Cardiac fibroblast (primary cell): ENCODE measurements around the gene STX18.

ENCODE experiments used
- DNase-seq, 2 donors: peaks; one replicate each; pipeline versions ENCODE4 v3.0.0 to v3.0.0-alpha.2; 2010; ENCODE audit warnings: low read depth in 2 of 2
- H3K4me3 ChIP-seq, 2 donors: replicated peaks in 1 of 2; 1 replicate in 1 of 2; 2 replicates in 1 of 2; pipeline ENCODE4 v1.5.1; 2011; ENCODE audit warnings: low read depth in 2 of 2, low read length in 2 of 2, mild to moderate bottlenecking in 2 of 2, moderate library complexity in 1 of 2
- CTCF ChIP-seq: IDR thresholded peaks from one replicate; pipeline ENCODE4 v1.5.1; 2011; ENCODE audit warnings: low read depth, mild to moderate bottlenecking, low read length, inconsistent platforms

Gene STX18

GRCh38 chr4:4455210-4455865, 86.5 kb downstream of the STX18 start:
- H3K4me3 ChIP-seq, result no peak overlapping the region
- DNase-seq, result no peak
- TF ChIP-seq CTCF, result no peak

GRCh38 chr4:4446434-4446833, 95.4 kb downstream of the STX18 start:
- peak in 1 of 2 donors; percentile 28 for DNase-seq
- TF ChIP-seq CTCF, result no peak
- H3K4me3 ChIP-seq, result no peak overlapping the region

DNA sequence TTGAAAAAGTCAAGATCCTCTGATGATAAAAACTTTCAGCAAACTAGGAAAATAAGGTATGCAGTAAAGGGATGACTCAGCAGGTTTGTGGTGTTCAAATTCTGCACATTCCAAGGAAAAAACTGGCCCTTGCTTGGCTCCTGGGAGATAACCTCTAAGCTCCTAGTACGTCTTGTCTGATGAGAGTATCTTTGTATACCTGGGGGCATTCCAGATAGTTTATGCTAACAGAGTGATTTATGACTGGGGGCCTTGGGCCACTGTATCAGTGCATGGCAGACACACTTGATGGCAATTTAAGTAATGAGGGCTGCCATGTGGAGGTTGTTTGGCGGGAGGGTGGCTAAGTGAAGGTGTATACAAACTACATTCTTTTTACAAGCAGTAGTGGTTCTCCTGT, 98.0 kb downstream of the STX18 start:
- peak; percentile 41 to 59 for DNase-seq
- H3K4me3 ChIP-seq, result no peak overlapping the region
- no peak for TF ChIP-seq CTCF

DNA sequence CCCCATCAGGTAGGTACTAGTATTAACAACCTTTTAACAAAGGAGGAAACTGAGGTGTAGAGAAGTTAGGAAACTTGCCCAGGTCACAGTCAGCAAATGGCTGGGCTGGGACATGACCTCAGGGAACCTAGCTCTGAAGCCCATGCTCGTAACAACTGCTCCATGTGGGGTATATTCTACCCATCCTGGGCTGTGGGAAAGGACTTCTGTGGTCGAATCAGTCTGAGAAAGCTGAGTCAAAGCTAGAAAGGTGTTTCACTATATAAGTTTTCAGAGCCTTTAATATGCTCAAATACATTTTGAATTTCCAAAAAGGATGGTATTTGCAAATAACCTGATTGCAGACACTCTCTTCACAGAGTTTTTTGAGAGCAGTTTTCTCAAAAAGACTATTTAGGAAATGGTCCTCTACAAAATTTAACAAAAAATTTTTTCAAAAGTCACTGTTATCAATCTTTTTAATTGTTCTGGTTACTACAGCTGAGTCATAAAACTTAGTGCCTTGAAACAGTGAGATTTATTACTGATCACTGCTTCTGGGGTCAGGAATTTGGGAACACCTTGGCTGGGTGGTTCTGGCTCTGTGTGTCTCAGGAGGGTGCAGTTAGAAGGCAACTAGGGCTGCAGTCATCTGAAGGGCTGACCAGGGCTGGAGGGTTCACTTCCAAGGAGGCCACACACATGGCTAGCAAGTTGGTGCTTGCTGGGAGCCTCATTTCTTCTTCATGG, 101.4 kb downstream of the STX18 start:
- no peak for DNase-seq
- H3K4me3 ChIP-seq, result no peak overlapping the region
- TF ChIP-seq CTCF, result no peak

DNA sequence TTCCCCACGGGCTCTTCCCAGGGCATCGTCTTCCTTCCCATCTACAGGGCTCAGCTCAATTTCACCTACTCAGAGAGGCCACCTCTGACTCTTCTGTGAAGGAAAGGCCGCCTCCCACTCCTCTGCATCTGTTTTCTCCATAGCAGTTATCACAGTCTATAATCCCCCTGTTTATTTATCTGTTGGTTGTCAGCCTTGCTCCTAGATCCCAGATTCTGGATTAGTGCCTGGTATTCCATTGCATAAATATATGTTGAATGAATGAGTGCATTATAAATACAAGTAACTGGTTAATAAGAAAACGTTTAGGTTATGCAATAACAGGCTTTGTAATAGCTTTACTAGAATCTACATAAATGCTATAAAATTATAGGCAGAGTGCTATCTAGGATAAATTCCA, 102.1 kb downstream of the STX18 start:
- DNase-seq, result no peak
- no peak for TF ChIP-seq CTCF
- H3K4me3 ChIP-seq, result no peak overlapping the region

DNA sequence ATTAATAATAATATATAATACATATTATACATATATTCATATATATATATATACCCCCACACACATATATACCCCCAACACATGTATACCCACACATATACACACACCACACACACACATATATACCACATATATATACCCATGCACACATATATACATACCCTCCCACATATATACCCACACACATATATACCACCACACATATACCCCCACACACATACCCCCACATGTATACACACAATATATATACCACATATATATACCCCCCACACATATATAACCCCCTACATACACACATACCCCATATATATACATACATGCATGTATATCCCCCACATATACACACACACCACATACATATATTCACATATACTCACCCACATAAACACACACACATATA, 103.0 kb downstream of the STX18 start:
- DNase-seq, result no peak
- TF ChIP-seq CTCF, result no peak
- no peak overlapping the region for H3K4me3 ChIP-seq
